AG04450 (cell line): ENCODE results near the gene TCTA. TPM values are rescaled to one million over a fixed set of nuclear protein-coding genes. Genes with fewer than 3 reads are reported as not detected.

Experiments used
- CTCF ChIA-PET: fragments of 300-600, 350-600 bp; formaldehyde crosslinking; extraction: SDS; loops from one replicate; lab custom pipeline; 2022; ENCODE audit warnings: antibody characterized with exemption, inconsistent platforms; lab: Charles Lee
- POLR2A ChIA-PET: fragments of 350-600 bp; formaldehyde crosslinking; extraction: SDS; loops from one replicate; lab custom pipeline; 2021; ENCODE audit warnings: antibody characterized with exemption, inconsistent platforms; lab: Yijun Ruan, JAX
- DNase-seq: peaks from one replicate; pipeline ENCODE4 v3.0.0-alpha.2; 2011; ENCODE audit warnings: low read depth, low spot score
- H3K27ac ChIP-seq: one replicate; pipeline ENCODE4 v1.5.1; 2012; ENCODE audit warnings: low read depth, low read length, control low read depth
- H3K27me3 ChIP-seq: one replicate; pipeline ENCODE4 v1.6.0; 2012; ENCODE audit warnings: low read length; ENCODE audit not compliant: control insufficient read depth, insufficient read depth
- H3K4me3 ChIP-seq: 2 replicates; pipeline ENCODE4 v1.5.1; 2011; ENCODE audit warnings: mild to moderate bottlenecking, low read depth, low read length, control low read depth
- H3K9me3 ChIP-seq: 2 replicates; pipeline ENCODE4 v1.5.1; 2012; ENCODE audit warnings: low read length; ENCODE audit not compliant: control insufficient read depth, insufficient read depth
- CTCF ChIP-seq: IDR thresholded peaks from 2 replicates; pipeline ENCODE4 v1.5.1; 2011; ENCODE audit warnings: low read depth, low read length, control low read depth, inconsistent platforms
- polyA plus RNA-seq: library from polyadenylated mRNA; depleted of rRNA; stranded (reverse); fragments of >200 nt; gene quantifications from 2 replicates; pipeline ENCODE4 v1.2.3, GENCODE V29; 2011; rRNA removed

The TCTA gene
- polyA plus RNA-seq, 1 experiment, result 30.4 TPM

GRCh38 chr3:49461443-49462171, 49.4 kb downstream of the TCTA start:
- ChIA-PET CTCF (interaction anchor here (3.7 kb wide), 1 partner anchor 12 kb away, joined by 14 read pairs; no protein-coding TSS in a partner anchor), POLR2A (interaction anchor here (0.6 kb wide), 1 partner anchor 355 kb away, joined by 4 read pairs; no protein-coding TSS in a partner anchor)
- peak overlapping the region; percentile 39 for H3K27ac ChIP-seq
- H3K4me3 ChIP-seq, result no peak overlapping the region
- no peaks in the 10 kb centered on the region for H3K27me3 ChIP-seq
- TF ChIP-seq CTCF, result no peak
- DNase-seq, result no peak
- H3K9me3 ChIP-seq, result no peaks in the 10 kb centered on the region

- Histone ChIP-seq H3K9me3 (no peaks in the 10 kb centered on the region), H3K27ac (no peak overlapping the region), H3K4me3 (no peak overlapping the region), H3K27me3 (no peaks in the 10 kb centered on the region)
- ChIA-PET CTCF (interaction anchor here (3.7 kb wide), 1 partner anchor 13 kb away, joined by 14 read pairs; no protein-coding TSS in a partner anchor), POLR2A (interaction anchor here (0.6 to 0.7 kb wide), 2 partner anchors 104 to 356 kb away, joined by 3 to 4 read pairs; no protein-coding TSS in a partner anchor)
- no peak for DNase-seq
- TF ChIP-seq CTCF, result no peak
Observed at GRCh38 chr3:49462222-49462621, 50.0 kb downstream of the TCTA start.

- Histone ChIP-seq H3K9me3 (no peaks in the 10 kb centered on the region), H3K4me3 (no peak overlapping the region), H3K27ac (no peak overlapping the region), H3K27me3 (no peaks in the 10 kb centered on the region)
- TF ChIP-seq CTCF, result no peak
- ChIA-PET CTCF (interaction anchor here (0.6 to 2.5 kb wide), 2 partner anchors 16 to 332 kb away, joined by 5 to 6 read pairs; no protein-coding TSS in a partner anchor), POLR2A (no interaction called here)
- no peak for DNase-seq
Observed at GRCh38 chr3:49465270-49466034, 53.2 kb downstream of the TCTA start.

Other genes starting within 250 kb of the TCTA start
- gene CCDC71, start 246.1 kb upstream of the TCTA start, polyA plus RNA-seq, result 19.6 and 27.7 TPM in 2 replicates
- 20.7 and 21.2 TPM in 2 replicates for gene KLHDC8B, start 240.8 kb upstream of the TCTA start, polyA plus RNA-seq
- 2.3 TPM in 2 replicates for gene C3orf62, start 135.2 kb upstream of the TCTA start, polyA plus RNA-seq
- 78.4 and 80.4 TPM in 2 replicates for gene USP4, start 72.4 kb upstream of the TCTA start, polyA plus RNA-seq
- 434 and 693 TPM in 2 replicates for gene GPX1, start 54.1 kb upstream of the TCTA start, polyA plus RNA-seq
- 466 and 505 TPM in 2 replicates for gene RHOA, start 447 bp upstream of the TCTA start, polyA plus RNA-seq
- gene AMT, start 10.1 kb downstream of the TCTA start, polyA plus RNA-seq, result 5.5 and 7.0 TPM in 2 replicates
- 13.3 and 15.7 TPM in 2 replicates for gene NICN1, start 16.9 kb downstream of the TCTA start, polyA plus RNA-seq
- gene DAG1, start 57.8 kb downstream of the TCTA start, polyA plus RNA-seq, result 29.5 and 34.2 TPM in 2 replicates
- 0.01 TPM in 1 of 2 replicates, not detected in the other for gene BSN, start 142.1 kb downstream of the TCTA start, polyA plus RNA-seq